DMS153 (cell line): ENCODE measurements around the gene NHEJ1.

ENCODE experiments used
- DNase-seq: peaks from one replicate; lab custom pipeline; 2025; lab: John Stamatoyannopoulos, UW

Gene NHEJ1

DNA sequence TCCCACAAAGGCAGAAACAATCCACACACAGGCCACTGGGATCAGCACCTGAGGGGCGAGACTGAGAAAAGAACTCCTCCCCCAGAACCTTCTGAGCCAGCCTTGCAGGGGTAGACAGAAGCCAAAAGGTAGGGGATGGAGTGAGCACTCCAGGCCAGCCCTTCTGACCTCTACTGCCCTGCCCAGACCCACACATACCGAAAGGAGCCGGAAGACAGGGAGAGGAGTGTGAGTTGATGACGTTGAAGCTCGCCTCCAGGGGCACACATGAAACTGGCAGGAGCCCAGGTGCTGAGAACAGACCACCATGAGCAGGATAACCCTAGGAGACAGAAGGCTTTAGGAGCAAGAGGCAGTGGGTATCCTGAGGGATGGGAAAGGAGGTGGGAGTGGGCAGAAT, 7.4 kb upstream of the NHEJ1 start:
- DNase-seq = no peak

DNA sequence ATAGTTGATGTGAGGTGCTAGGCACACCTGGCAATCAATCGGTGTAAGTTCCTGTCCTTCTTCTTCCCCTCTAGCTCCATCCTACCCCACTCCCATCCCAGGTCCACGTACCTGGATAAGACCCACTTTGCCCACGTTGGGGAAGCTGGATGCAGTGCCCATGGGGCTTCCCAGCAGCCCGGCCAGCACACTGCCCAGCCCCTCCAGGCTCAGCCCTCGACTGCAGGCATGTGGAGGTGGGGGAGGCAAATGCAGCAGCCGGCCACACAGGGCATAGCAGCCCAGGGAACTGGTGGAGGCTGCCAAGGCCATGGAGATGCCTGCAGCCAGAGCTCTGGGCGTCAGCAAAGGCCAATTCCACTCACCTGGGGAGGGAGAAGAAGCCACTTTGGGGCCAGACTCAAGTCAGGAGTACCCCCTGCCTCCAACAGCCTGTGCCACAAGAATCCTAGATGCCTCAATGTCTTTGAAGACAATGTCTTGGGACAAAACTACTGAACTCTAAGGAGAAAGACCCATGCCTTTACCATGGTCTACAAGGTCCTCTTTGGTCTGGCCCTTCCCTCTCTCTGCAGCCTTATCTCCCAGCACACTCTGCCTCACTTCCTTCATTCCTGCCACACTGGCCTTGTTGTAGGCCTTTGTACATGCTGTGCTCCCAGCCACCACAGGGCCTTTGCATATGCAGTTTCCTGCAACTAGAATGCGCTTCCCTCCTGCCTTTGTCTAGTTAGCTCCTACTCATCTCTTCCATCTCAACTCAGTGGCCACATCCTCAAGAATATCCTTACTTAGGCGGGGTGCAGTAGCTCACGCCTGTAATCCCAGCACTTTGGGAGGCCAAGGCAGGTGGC, 4.7 kb upstream of the NHEJ1 start:
- DNase-seq = no peak

DNA sequence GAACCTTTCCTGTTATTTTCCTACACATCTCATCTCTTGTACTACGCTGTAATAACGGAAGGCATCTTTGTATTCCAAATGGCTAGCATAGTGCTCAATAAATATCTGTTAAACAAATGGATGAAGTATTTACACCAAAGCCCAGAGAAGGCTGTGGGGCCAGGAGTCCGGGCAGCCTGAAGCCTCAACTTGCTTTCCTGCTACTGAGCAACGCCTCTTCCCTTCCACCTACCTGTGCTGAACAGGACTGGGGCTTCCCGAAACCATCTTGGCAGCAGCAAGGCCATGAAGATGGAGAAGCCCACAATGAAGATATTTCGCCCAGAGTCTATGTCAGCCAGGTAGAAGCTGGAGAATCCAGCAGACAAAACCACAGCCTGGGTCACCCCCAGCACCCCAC, 2.5 kb upstream of the NHEJ1 start:
- DNase-seq = no peak

DNA sequence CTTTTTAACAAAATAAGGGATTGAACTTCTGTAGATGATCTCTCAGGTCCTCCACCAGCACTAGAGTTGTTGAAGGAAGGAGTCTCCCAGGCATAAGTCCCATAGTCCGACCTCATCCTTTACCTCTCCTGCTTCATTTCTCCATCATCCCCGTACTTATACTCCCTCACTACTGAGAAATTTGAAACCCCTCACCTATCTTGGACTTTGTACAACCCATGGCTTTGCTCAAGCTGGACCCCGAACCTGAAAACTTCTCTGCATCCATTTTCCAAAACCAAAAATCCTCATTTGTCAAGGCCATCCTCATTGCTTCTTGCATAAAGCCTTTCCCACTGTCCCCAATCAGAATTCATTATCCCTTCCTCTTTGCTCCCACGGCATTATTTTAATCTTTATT, 482 bp upstream of the NHEJ1 start:
- DNase-seq = no peak

DNA sequence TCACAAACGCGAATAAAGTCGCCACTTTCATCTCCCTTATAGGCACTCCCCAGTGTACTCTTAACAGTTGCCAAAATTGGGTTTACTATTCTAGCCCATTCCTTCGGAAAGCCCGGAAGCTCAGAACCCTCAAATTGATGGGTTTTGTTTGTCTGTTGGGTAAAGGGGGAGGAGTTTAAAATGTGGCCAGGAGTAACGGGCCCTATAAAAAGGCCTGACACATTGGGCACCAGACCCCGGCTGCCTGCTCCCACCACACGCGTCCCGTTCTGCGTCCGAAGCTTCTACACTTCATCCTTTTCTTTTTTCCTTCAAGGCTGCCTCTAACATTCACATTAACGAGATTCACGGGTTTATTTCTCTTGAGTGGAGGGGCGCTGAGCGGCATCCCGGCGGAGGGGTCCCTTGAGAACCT, 837 bp downstream of the NHEJ1 start:
- no peak for DNase-seq

DNA sequence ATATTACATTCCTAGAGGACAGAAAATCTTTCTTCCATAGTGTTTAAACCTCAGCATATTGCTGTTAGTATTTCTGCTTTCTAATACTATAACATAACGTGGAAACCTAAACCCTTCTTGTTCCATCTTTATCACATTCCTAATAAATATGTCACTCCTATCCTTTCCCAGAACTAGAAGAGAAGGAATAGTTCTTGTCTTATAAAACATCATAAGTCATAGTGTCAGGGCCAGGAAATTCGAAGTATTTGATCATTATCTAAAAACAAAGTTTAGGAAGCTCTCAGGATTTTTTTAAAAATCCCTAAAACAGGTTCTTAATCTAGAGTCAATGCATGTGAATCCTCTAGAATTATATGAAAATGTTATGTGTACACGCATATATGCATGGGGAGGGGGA, 2.0 kb downstream of the NHEJ1 start:
- no peak for DNase-seq

DNA sequence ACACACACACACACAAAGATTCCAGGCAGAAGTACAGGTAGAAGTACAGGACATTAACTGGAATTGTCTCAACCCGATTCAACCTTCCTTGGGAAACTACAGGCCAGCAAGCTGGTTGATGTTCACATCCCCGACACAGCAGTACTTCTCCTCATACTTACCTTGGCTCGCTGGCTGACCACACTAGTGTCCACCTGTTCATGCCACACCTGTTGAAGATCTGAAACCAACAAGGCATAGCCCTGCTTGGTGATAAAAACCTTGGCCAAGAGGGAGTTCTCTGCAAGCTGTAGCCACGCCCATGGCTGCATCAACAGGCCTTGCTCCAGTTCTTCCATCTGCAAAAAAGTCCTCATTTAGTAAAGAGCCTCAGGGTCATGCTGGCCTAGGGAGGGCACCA, 2.6 kb downstream of the NHEJ1 start:
- DNase-seq = no peak

DNA sequence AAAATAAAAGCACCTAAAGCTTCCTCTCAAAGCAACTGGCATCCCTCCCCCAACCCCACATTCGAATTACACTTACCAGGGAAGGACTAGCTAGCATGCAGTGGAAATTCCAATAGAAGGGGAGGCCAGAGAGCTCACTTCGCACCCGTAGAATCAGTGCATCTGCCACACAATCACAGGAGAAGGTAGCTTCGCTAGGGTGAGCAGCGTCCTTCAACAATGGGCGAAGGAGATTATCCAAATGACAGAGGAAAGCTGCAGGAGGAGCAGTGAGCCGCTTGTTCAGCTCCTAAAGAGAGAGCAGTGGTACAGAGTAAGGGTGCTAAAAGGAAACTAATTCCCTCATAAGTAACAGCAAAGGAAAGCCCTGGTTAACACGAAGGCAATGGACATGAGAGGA, 3.2 kb downstream of the NHEJ1 start:
- no peak for DNase-seq

DNA sequence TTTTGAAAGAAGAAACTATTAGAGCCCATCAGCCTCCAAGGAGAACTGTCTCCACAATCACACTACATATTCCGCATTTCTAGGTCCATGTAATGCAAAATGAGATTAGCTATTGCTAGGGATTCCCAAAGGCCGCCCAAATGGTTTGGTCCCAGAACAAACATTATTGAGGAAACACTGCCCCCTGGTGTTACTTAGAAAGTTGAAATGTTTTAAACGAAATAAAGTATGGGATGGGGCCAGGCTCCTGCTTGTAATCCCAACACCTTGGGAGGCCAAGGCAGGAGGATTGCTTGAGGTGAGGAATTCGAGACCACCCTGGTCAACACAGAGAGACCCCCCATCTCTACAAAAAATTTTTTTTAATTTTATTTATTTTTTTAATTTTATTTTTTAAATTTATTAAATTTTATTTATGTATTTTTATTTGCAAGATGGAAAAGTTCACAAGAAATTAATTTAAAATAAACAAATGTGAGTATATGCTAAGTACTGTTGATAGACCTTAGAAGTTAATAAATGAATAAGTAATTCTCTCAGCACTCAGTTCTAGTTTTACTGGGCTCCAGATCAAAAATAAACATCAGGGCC, 5.5 kb downstream of the NHEJ1 start:
- peak; percentile 62 for DNase-seq

DNA sequence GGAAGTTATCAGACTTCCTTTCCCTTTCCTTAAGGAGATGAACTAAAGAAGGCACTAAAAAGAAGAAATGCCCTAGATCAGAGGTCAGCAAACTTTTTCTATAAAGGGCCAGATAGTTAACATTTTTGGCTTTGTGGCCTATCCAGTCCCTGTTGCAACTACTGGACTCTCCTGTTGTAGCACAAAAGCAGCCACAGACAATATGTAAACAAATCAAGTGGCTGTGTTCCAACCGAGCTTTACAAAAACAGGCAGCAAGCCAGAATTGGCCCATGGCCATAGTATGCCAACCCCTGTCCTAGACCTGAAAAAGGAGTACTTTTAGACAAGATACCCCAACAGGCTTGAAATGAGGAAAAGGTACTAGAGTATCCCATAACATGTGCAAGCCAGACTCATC, 10.9 kb downstream of the NHEJ1 start:
- peak; percentile 8 for DNase-seq

DNA sequence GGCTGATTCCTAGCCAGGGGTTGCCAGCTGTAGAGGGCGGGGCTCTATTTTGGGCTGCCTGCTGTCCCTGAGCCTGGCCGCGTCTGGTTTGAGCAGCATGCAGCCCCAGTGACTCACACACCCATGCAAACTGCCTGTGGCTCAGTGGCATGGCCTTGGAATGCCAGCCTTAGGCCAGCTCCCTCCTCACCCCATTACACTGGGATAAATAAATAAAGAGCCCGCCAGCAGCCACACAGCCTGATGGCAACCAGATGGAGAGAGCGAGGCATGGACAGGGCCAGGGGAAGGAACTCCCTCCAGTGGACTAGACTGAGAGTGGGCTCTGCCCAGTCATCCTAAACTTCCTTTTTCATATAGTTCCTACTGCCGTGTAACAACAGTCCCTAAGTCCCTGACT, 18.3 kb downstream of the NHEJ1 start:
- DNase-seq = no peak

DNA sequence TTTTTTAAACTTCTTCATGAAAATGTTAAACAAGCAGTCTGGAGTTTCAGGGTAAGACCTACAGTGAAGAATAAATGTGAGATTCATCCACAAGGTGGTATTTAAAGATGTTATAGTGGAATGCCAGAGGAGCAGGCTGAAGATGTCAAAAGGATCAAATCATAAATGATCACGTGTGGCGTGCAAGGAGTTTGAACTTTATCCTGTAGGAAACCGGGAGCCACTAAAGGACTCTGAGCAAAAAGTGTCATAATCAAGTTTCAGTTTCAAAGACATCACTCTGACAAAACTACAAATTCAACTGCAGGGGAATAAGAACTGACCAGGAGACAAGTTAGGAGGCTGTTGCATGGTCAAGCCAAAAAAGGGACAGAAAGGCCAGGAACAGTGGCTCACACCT, 19.9 kb downstream of the NHEJ1 start:
- no peak for DNase-seq

DNA sequence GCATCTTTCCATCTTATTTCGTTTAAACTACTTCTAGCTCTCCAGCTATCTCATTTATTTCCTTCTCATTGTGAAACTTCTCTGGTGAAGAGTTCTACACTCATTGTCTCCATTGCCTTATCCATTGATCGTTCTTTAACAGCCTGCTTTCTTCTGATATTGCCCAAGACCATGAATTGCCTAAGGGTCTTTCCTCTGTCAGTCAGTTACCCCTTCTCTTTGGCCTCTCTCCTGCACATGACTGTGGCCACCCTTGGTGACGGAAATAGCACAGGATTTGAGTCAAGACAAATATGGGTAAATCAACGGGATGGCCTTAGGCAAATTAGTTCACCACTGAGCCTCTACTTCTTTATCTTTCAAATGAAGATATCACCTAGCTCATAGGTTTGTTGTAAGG, 26.6 kb downstream of the NHEJ1 start:
- DNase-seq = no peak

DNA sequence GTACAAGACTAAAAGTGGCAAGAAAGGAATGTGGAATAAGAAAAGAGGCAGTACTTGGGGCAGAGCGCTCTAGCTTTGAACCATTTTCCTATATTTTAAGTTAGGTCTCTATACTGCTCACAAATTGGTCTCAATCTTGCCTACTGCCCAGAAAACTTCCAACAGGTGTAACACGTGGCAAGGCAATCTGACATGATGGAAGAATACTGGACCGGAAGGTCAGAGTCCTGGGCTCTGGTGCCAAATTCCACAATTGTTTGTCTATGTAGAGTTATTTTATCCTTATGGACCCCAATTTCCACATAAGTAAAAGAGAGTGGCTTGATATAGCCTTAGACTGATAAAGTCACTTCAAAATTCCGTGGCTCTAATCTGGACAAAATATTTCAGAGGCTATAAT, 28.9 kb downstream of the NHEJ1 start:
- no peak for DNase-seq

DNA sequence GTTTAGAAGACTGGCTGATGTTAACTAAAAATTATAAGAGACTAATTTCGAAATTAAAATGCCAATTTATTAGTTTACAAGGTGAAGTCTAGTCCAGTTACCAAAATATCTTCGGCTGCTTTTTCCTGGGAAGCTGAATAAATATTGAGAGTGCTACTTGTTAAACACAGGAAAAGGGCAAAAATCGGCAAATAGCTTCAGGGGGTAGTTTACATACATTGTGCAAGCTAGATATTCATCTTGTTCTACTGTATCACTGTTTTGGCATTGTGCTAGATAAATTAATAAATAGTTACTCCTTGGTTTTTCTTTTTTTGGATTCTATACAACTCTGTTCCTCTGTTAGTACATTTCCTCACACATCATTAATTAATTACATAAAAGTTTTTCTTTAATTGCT, 29.3 kb downstream of the NHEJ1 start:
- no peak for DNase-seq

DNA sequence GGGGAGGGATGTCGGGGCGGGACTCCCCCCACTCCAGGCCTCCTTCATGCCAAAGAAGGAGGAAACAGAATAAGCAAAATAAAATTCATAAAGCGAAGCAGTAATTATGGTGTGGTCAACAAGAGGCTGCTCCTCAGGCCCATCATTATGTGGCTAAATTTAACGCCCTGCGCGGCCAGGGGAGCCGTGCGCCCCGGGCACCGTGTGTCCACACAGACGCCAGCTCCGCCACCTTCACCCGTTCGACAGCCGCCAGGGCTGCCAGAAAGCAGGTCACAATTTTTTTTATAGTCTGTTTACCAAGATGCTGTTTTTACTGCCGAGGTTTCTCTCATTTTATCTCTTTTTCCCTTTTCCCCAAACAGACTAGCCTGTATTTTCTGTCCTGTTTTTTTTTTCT, 31.0 kb downstream of the NHEJ1 start:
- no peak for DNase-seq

DNA sequence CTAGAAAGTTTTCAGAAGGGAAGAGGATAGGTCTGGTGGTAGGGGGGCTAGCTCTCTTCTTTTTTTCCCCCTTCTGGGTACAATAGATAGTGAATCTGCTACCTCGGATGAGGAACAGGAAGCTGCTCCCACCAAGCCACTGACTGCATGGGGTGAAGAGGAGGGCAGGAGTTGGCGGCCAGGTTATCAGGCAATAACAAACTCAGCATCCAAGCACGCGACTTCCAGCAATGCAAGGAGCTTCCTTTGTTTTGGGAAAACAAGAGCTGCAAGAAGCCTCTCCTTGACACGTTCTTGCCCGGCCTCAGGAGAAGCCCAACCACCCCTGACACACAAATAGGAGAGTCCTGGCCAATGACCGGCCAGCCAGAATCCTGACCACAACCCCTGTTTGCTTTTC, 32.2 kb downstream of the NHEJ1 start:
- DNase-seq = no peak

DNA sequence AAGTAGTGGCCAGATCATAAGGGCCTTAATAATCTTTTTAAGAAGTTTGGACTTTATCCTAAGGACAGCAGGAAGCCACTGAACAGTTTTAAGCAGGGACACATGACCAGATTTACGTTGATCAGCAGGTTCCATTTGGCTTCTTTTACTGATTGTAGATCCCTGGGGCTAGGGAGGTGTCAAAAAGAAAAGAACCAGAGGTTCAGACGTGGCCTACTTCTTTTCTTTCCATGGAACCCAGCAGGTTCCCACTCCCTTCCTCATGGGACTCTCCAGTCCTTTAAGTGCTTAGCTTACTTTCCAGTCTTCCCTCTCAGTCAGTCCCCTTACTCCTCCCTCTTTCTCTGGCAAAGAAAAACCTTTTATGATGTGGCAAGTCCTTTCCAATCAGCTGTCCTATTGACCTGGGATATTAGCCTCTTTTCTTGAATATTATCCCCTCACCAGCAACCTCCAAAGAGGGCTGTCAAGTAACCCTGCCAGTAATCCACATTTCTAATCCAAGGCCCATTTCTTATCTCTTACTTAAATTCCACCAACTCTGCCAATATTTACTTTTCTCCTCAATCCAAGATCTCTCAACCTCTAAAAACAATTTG, 33.5 kb downstream of the NHEJ1 start:
- no peak for DNase-seq

DNA sequence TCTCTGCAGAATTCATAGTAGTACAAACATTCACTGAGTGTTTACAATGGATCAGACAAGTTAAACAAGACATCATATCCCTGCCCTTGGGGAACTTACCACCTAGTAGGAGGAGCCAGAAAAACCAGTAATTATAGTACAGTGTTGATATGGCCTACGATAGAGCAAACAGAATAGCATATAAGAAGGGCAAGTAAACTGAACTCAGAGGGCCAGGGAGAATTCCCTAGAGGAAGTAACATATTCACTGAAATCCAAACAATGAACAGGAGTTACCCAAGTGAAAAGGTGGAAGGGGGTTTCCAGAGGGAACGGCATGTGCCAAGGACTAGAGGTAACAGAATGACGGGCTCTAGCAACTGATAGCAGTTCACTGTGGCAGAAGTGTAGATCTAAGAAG, 34.1 kb downstream of the NHEJ1 start:
- no peak for DNase-seq

DNA sequence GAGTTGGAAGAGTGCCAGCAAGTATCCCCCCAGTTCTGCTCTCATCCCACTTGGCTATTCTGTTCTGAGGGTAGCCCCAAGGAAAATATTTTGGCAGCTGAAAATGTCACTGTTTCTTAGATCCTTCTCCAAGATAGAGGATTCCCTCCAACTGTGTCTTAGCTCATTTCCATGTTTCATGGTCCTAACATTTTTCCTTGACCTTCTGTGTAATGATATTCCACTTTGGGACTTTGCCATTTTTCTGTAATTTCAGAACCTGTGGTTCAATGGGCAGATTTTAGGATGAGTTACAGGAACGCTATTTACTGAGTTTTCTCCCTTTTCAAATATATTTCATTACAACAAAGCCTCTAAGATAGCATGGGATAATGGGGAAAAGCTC, 34.7 kb downstream of the NHEJ1 start:
- DNase-seq = no peak

DNA sequence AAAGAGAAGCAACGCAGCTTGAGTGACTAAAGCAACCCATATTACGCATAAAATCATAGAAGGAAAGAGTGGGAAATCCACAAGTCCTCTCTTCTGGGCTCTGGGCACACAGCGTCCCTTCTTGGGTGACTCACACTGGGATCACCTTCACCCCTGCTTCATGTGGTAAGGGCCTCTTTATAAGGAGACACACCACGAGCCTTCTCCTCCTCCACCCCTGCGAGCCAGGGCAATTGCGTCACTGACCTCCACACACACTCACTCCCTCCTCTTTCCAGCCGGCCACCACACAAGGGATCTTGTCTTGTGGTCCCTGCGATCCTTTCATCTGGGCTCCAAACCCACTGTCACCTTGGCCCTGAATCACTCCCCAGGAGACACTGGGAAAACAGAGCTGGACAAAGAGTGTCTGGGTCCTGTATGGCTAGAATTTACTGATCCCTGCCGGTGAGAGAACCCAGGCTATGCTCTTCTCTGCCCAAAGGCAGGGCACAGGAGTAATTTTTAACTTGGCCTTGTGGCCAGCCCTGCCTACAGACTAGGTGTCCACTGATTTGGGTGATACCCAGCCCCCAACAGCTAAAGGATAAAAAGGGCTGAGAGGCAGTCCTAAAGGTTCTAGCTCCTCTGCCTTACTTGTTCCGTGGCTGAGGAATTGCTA, 35.3 kb downstream of the NHEJ1 start:
- DNase-seq = no peak

DNA sequence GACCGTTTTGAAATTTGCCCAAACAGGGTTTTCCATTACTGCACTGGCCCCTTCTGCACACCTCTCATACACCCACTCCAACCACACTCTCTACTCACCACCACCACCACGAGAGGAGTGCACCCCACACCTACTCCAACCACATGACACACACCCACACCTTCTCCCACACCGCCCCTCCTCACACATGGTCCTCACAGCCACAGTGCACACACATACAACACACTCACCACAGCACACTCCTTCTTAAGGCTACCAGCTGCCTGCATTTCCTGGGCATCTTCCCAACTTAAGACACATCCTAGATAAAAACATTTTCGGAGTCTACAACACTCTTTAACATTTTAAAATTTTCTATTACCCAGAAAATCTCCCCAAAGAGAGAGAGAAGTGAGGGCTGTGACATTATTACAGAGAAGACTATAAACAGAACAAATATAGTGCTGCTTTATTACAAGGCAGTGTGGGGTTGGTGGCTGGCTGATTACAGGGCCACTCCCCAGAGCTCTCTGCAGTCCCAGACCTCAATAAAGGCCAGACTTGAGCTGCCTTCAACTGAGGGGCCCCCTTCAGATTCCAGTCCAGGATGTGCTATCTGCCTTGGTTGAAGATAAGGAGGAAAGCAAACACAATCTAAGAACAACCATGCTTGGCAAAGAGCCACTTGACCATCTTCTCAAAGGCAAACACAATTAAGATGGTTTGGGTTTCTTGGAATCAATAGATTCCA, 36.1 kb downstream of the NHEJ1 start:
- DNase-seq = no peak
